NCI-H345 treated with DMSO at 0.1 percent for 48 hours (cell line): ENCODE results near the gene GUK1.

Source experiments
- DNase-seq: peaks from one replicate; lab custom pipeline; 2025; ENCODE audit not compliant: unreplicated experiment; lab: John Stamatoyannopoulos, UW

Gene GUK1

GRCh38 chr1:228125185-228125584 is 14.9 kb upstream of the GUK1 start:
- DNase-seq, result no peak

GRCh38 chr1:228131766-228132165 is 8.3 kb upstream of the GUK1 start:
- DNase-seq, result no peak

- DNase-seq, result no peak
Observed at GRCh38 chr1:228134591-228134990, 5.5 kb upstream of the GUK1 start.

GRCh38 chr1:228136901-228137300 is 3.2 kb upstream of the GUK1 start:
- no peak for DNase-seq

GRCh38 chr1:228139406-228139930 is 611 bp upstream of the GUK1 start:
- DNase-seq, result no peak

GRCh38 chr1:228140724-228141225 is 696 bp downstream of the GUK1 start:
- DNase-seq, result no peak

GRCh38 chr1:228141226-228142044 is 1.4 kb downstream of the GUK1 start:
- no peak for DNase-seq

- DNase-seq, result no peak
Observed at GRCh38 chr1:228142155-228142691, 2.1 kb downstream of the GUK1 start.

- no peak for DNase-seq
Observed at GRCh38 chr1:228142701-228143136, 2.6 kb downstream of the GUK1 start.

GRCh38 chr1:228143480-228144192 is 3.6 kb downstream of the GUK1 start:
- no peak for DNase-seq

GRCh38 chr1:228144193-228144992 is 4.3 kb downstream of the GUK1 start:
- DNase-seq, result no peak

GRCh38 chr1:228144993-228145343 is 4.9 kb downstream of the GUK1 start:
- no peak for DNase-seq

GRCh38 chr1:228145463-228146416 is 5.7 kb downstream of the GUK1 start:
- no peak for DNase-seq

GRCh38 chr1:228146417-228147150 is 6.5 kb downstream of the GUK1 start:
- no peak for DNase-seq

- DNase-seq, result no peak
Observed at GRCh38 chr1:228147151-228147693, 7.1 kb downstream of the GUK1 start.

- DNase-seq, result no peak
Observed at GRCh38 chr1:228147768-228148167, 7.7 kb downstream of the GUK1 start.

- DNase-seq, result no peak
Observed at GRCh38 chr1:228148196-228148861, 8.2 kb downstream of the GUK1 start.

- no peak for DNase-seq
Observed at GRCh38 chr1:228148935-228149405, 8.9 kb downstream of the GUK1 start.
